ENCODE measurements around the gene DYNLT3. TPM values are rescaled to one million over a fixed set of nuclear protein-coding genes. Genes with fewer than 3 reads are reported as not detected.

The DYNLT3 gene
- total and polyA plus RNA-seq, 2 of the 13 experiments (the other 11 are each of a cell fraction or from before 2014, with no cell fraction given), result 5.4 to 6.1 TPM

- TF ChIP-seq ZBTB44 (CRISPR knock-in tag; IDR thresholded peaks at IDR 0.05) (no peak), SUZ12 (IDR thresholded peaks at IDR 0.05; ENCODE audit: low read depth, low read length) (no peak), ZNF33B (CRISPR knock-in tag; IDR thresholded peaks at IDR 0.05) (no peak), ZIK1 (CRISPR knock-in tag; IDR thresholded peaks at IDR 0.05; ENCODE audit: borderline replicate concordance, low read depth) (no peak), MEIS1 (CRISPR knock-in tag; IDR thresholded peaks at IDR 0.05; ENCODE audit: borderline replicate concordance) (no peak)
These were observed 12.4 kb downstream of the DYNLT3 start (continued) for GRCh38 chrX:37834937-37835336.

GRCh38 chrX:37830371-37830770, 17.0 kb downstream of the DYNLT3 start:
- intact Hi-C loops (cut with micrococcal nuclease; ENCODE audit: unreplicated experiment), result no loop called here
- no TSS peak for BruUV-seq (replicated peaks)
- DNase-seq (ENCODE audit: low spot score), result no peak
- no peaks in the 10 kb centered on the region for H3K4me1 ChIP-seq (ENCODE audit: insufficient read depth, low read length)
- ChIA-PET POLR2A (no interaction called here), CTCF (ENCODE audit: low intra/inter-chr PET ratio, low total read pairs) (no interaction called here)
- ATAC-seq, result no peak
- no peaks in the 10 kb centered on the region for H3K9me3 ChIP-seq (ENCODE audit: low read length)
- in situ Hi-C loops (cut with HindIII; ENCODE audit: extremely low pct_ligation_motif_present, low pct_unique_long_range_greater_than_20kb), result no loop called here
- no peak for FAIRE-seq
- H3K27ac ChIP-seq (ENCODE audit: extremely low read length, insufficient read depth, low read length), result no peak overlapping the region
- no peaks in the 10 kb centered on the region for H3K36me3 ChIP-seq (replicated peaks in 1 of 2; ENCODE audit: control insufficient read depth in 1 of 2, insufficient read depth in 2 of 2, low read length in 2 of 2)
- H3K4me3 ChIP-seq (replicated peaks in 1 of 3; ENCODE audit: insufficient read depth in 1 of 3, low read depth in 2 of 3, low read length in 3 of 3), result no peak overlapping the region
- H2AFZ ChIP-seq (ENCODE audit: low read length), result no peak overlapping the region
- no peak overlapping the region for H3K4me2 ChIP-seq (ENCODE audit: low read depth, low read length)
- TF ChIP-seq ZNF432 (CRISPR knock-in tag; IDR thresholded peaks at IDR 0.05; ENCODE audit: borderline replicate concordance) (no peak), SOX5 (CRISPR knock-in tag; IDR thresholded peaks at IDR 0.05; ENCODE audit: borderline replicate concordance) (no peak), CEBPB (IDR thresholded peaks at IDR 0.05; ENCODE audit: borderline replicate concordance, low read depth, low read length) (peak; percentile 13; the same call in 1 of the 2 replicates)
- TF ChIP-seq, protein P1, sequence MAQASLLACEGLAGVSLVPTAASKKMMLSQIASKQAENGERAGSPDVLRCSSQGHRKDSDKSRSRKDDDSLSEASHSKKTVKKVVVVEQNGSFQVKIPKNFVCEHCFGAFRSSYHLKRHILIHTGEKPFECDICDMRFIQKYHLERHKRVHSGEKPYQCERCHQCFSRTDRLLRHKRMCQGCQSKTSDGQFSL (CRISPR knock-in tag; IDR thresholded peaks at IDR 0.05), result no peak
- H3K27me3 ChIP-seq (ENCODE audit: control insufficient read depth in 1 of 2, insufficient read depth in 2 of 2, low read length in 2 of 2), result no peaks in the 10 kb centered on the region
- no peaks in the 10 kb centered on the region for H4K20me1 ChIP-seq (ENCODE audit: insufficient read depth, low read length)
- 0% methylated on average over 1 of the region's 1 CpG for WGBS (ENCODE audit: low lambda C conversion rate)
- no peaks in the 10 kb centered on the region for H3K79me2 ChIP-seq (ENCODE audit: insufficient read depth, low read length)
- H3K9ac ChIP-seq (ENCODE audit: insufficient read depth, low read depth, low read length), result no peak overlapping the region

Data from HepG2 (cell line).